SU-DHL-6 (cell line): ENCODE data around the gene ZNF532.

Source experiments
- H2AFZ ChIP-seq: fragments of 200-600 bp; sonication (generic); 2 replicates; pipeline ENCODE4 v1.6.1; 2014; ENCODE audit warnings: low read depth, mild to moderate bottlenecking, moderate library complexity, mixed read lengths, antibody characterized with exemption, low read length; ENCODE audit not compliant: severe bottlenecking
- H3F3A ChIP-seq: fragments of 200-600 bp; shearing (Covaris generic); 2 replicates; pipeline ENCODE4 v1.6.0; 2016; ENCODE audit warnings: antibody characterized with exemption, mild to moderate bottlenecking; ENCODE audit not compliant: insufficient read depth
- H3K27ac ChIP-seq: fragments of 200-600 bp; sonication (generic); 2 replicates; pipeline ENCODE4 v1.5.1; 2016; ENCODE audit warnings: low read depth, mild to moderate bottlenecking, low read length, moderate library complexity, mixed read lengths
- H3K27me3 ChIP-seq: fragments of 200-600 bp; sonication (generic), shearing (Covaris generic); 2 replicates; pipeline ENCODE4 v1.6.0; 2014; ENCODE audit warnings: mild to moderate bottlenecking, low read length
- H3K36me3 ChIP-seq: fragments of 200-600 bp; sonication (generic); 2 replicates; pipeline ENCODE4 v1.6.1; 2014; ENCODE audit warnings: mild to moderate bottlenecking, low read length, mixed read lengths
- H3K4me2 ChIP-seq: fragments of 300-600, 200-600 bp; shearing (Covaris generic), sonication (generic); 2 replicates; pipeline ENCODE4 v1.6.0; 2014; ENCODE audit warnings: low read length, low read depth, mild to moderate bottlenecking; ENCODE audit not compliant: poor library complexity, severe bottlenecking
- H3K4me3 ChIP-seq: fragments of 200-600 bp; sonication (generic); 2 replicates; pipeline ENCODE4 v1.5.1; 2014; ENCODE audit warnings: antibody characterized with exemption, low read length, mild to moderate bottlenecking, mixed read lengths; ENCODE audit not compliant: insufficient read depth, poor library complexity, severe bottlenecking
- H3K79me2 ChIP-seq: fragments of 200-600 bp; sonication (generic); 2 replicates; pipeline ENCODE4 v1.6.1; 2014; ENCODE audit warnings: mild to moderate bottlenecking, low read length, moderate library complexity; ENCODE audit not compliant: insufficient read depth
- H3K9ac ChIP-seq: fragments of 200-600 bp; sonication (generic); 2 replicates; pipeline ENCODE4 v1.7.0; 2014; ENCODE audit warnings: mild to moderate bottlenecking, low read length
- H3K9me2 ChIP-seq: fragments of 200-600 bp; sonication (generic); replicated peaks from 2 replicates; pipeline ENCODE4 v1.6.1; 2014; ENCODE audit warnings: low read length; ENCODE audit not compliant: insufficient read depth
- H3K9me3 ChIP-seq: fragments of 200-600 bp; sonication (generic); 2 replicates; pipeline ENCODE4 v1.6.1; 2014; ENCODE audit warnings: low read length, mixed read lengths; ENCODE audit not compliant: insufficient read depth
- H4K20me1 ChIP-seq: fragments of 200-600 bp; sonication (generic); 2 replicates; pipeline ENCODE4 v1.6.1; 2014; ENCODE audit warnings: low read depth, mild to moderate bottlenecking, antibody characterized with exemption, low read length, moderate library complexity, mixed read lengths
- CTCF ChIP-seq: fragments of 200-600 bp; sonication (generic); IDR thresholded peaks from one replicate; pipeline ENCODE4 v1.5.1; 2017; ENCODE audit warnings: antibody characterized with exemption, mild to moderate bottlenecking, low read length, moderate library complexity; ENCODE audit not compliant: insufficient read depth, poor library complexity, severe bottlenecking
- EZH2phosphoT487 ChIP-seq: fragments of 200-600 bp; sonication (generic), shearing (Covaris generic); conservative IDR thresholded peaks from 2 replicates; pipeline ENCODE4 v1.6.1; 2018; ENCODE audit warnings: mild to moderate bottlenecking, antibody characterized with exemption, low read length, moderate library complexity, mixed read lengths

ZNF532 gene

GRCh38 chr18:58866066-58866772, 1.5 kb downstream of the ZNF532 start:
- no peaks in the 10 kb centered on the region for H3K9me2 ChIP-seq
- peaks cover 14% of the 10 kb centered on the region for H3K36me3 ChIP-seq
- peak overlapping the region; percentile 11 for H3K27ac ChIP-seq
- peaks cover 22% of the 10 kb centered on the region for H3F3A ChIP-seq
- no peak overlapping the region for H2AFZ ChIP-seq
- H3K27me3 ChIP-seq = no peaks in the 10 kb centered on the region
- H3K9ac ChIP-seq = 0 out of 2 replicates have a peak overlapping the region, but pooled peaks have one; percentile 4
- no peaks in the 10 kb centered on the region for H4K20me1 ChIP-seq
- H3K9me3 ChIP-seq = no peaks in the 10 kb centered on the region
- TF ChIP-seq CTCF (no peak), EZH2phosphoT487 (no peak)
- peak overlapping the region; percentile 57 for H3K4me2 ChIP-seq
- H3K4me3 ChIP-seq = no peak overlapping the region
- H3K79me2 ChIP-seq = peaks cover 39% of the 10 kb centered on the region; the same call in 1 of the 2 replicates

- H2AFZ ChIP-seq = no peak overlapping the region
- peaks cover 19% of the 10 kb centered on the region for H3F3A ChIP-seq
- TF ChIP-seq CTCF (no peak), EZH2phosphoT487 (no peak)
- no peaks in the 10 kb centered on the region for H3K9me2 ChIP-seq
- no peak overlapping the region for H3K9ac ChIP-seq
- H4K20me1 ChIP-seq = no peaks in the 10 kb centered on the region
- H3K4me3 ChIP-seq = no peak overlapping the region
- peaks cover 42% of the 10 kb centered on the region; the same call in 1 of the 2 replicates for H3K79me2 ChIP-seq
- peaks cover 14% of the 10 kb centered on the region for H3K36me3 ChIP-seq
- no peaks in the 10 kb centered on the region for H3K9me3 ChIP-seq
- H3K27me3 ChIP-seq = no peaks in the 10 kb centered on the region
- H3K27ac ChIP-seq = no peak overlapping the region
- H3K4me2 ChIP-seq = peak overlapping the region; percentile 57
Measured at GRCh38 chr18:58866773-58867150, 2.1 kb downstream of the ZNF532 start.

GRCh38 chr18:58867281-58867961, 2.7 kb downstream of the ZNF532 start:
- H2AFZ ChIP-seq = no peak overlapping the region
- H3K4me3 ChIP-seq = no peak overlapping the region
- no peaks in the 10 kb centered on the region for H4K20me1 ChIP-seq
- H3K36me3 ChIP-seq = peaks cover 14% of the 10 kb centered on the region
- H3K9me3 ChIP-seq = no peaks in the 10 kb centered on the region
- H3K4me2 ChIP-seq = no peak overlapping the region
- no peaks in the 10 kb centered on the region for H3K9me2 ChIP-seq
- H3F3A ChIP-seq = peaks cover 23% of the 10 kb centered on the region
- peaks cover 45% of the 10 kb centered on the region; the same call in 1 of the 2 replicates for H3K79me2 ChIP-seq
- TF ChIP-seq EZH2phosphoT487 (no peak), CTCF (no peak)
- no peak overlapping the region for H3K27ac ChIP-seq
- H3K27me3 ChIP-seq = no peaks in the 10 kb centered on the region
- no peak overlapping the region for H3K9ac ChIP-seq
